ENCODE data around the gene KLHL29. TPM values are rescaled to one million over a fixed set of nuclear protein-coding genes. Genes with fewer than 3 reads are reported as not detected.

KLHL29 gene
- total RNA-seq, 2 donors from 2014 or later: 2.0 to 2.9 TPM

GRCh38 chr2:23418056-23418455 is 33.1 kb downstream of the KLHL29 start:
- H3K27ac ChIP-seq: no peak overlapping the region
- intact Hi-C loops (cut with DNase I): no loop called here

GRCh38 chr2:23418461-23418911 is 33.5 kb downstream of the KLHL29 start:
- H3K4me3 ChIP-seq: no peak overlapping the region
- H3K9me3 ChIP-seq: no peaks in the 10 kb centered on the region
- no peak overlapping the region for H3K27ac ChIP-seq
- H3K9ac ChIP-seq (ENCODE audit: low read depth in 2 of 2, low read length in 2 of 2): no peak overlapping the region
- intact Hi-C loops (cut with DNase I): no loop called here
- no peaks in the 10 kb centered on the region for H3K4me1 ChIP-seq
- no peaks in the 10 kb centered on the region for H3K36me3 ChIP-seq
- no peaks in the 10 kb centered on the region for H3K27me3 ChIP-seq
- no peak for TF ChIP-seq CTCF (IDR thresholded peaks at IDR 0.05)
- no peak for DNase-seq

More at GRCh38 chr2:23418056-23418455, 33.1 kb downstream of the KLHL29 start:
- no peak overlapping the region for H3K9ac ChIP-seq (ENCODE audit: low read depth in 2 of 2, low read length in 2 of 2)
- no peaks in the 10 kb centered on the region for H3K9me3 ChIP-seq
- no peaks in the 10 kb centered on the region for H3K27me3 ChIP-seq
- no peaks in the 10 kb centered on the region for H3K36me3 ChIP-seq
- TF ChIP-seq CTCF (IDR thresholded peaks at IDR 0.05): no peak
- H3K4me3 ChIP-seq: no peak overlapping the region
- no peak for DNase-seq
- H3K4me1 ChIP-seq: no peaks in the 10 kb centered on the region

- Histone ChIP-seq H3K9ac (ENCODE audit: low read depth in 2 of 2, low read length in 2 of 2) (no peak overlapping the region), H3K4me1 (no peaks in the 10 kb centered on the region), H3K27me3 (no peaks in the 10 kb centered on the region), H3K36me3 (no peaks in the 10 kb centered on the region), H3K27ac (no peak overlapping the region), H3K4me3 (no peak overlapping the region), H3K9me3 (no peaks in the 10 kb centered on the region)
- intact Hi-C loops (cut with DNase I): no loop called here
- no peak for DNase-seq
- no peak for TF ChIP-seq CTCF (IDR thresholded peaks at IDR 0.05)
These were observed 34.5 kb downstream of the KLHL29 start for GRCh38 chr2:23419171-23420090.

- H3K27me3 ChIP-seq: no peaks in the 10 kb centered on the region
- no peaks in the 10 kb centered on the region for H3K4me1 ChIP-seq
- no peaks in the 10 kb centered on the region for H3K36me3 ChIP-seq
- no peak for DNase-seq
- no peak overlapping the region for H3K4me3 ChIP-seq
- H3K9me3 ChIP-seq: no peaks in the 10 kb centered on the region
- no peak overlapping the region for H3K27ac ChIP-seq
- no peak overlapping the region for H3K9ac ChIP-seq (ENCODE audit: low read depth in 2 of 2, low read length in 2 of 2)
- intact Hi-C loops (cut with DNase I): no loop called here
- no peak for TF ChIP-seq CTCF (IDR thresholded peaks at IDR 0.05)
These were observed 35.3 kb downstream of the KLHL29 start for GRCh38 chr2:23420091-23420839.

GRCh38 chr2:23420840-23421476 is 36.0 kb downstream of the KLHL29 start:
- intact Hi-C loops (cut with DNase I): no loop called here
- no peaks in the 10 kb centered on the region for H3K4me1 ChIP-seq
- H3K9ac ChIP-seq (ENCODE audit: low read depth in 2 of 2, low read length in 2 of 2): no peak overlapping the region
- no peaks in the 10 kb centered on the region for H3K36me3 ChIP-seq
- DNase-seq: peak; percentile 10
- no peak for TF ChIP-seq CTCF (IDR thresholded peaks at IDR 0.05)
- H3K4me3 ChIP-seq: no peak overlapping the region
- no peaks in the 10 kb centered on the region for H3K27me3 ChIP-seq
- H3K27ac ChIP-seq: no peak overlapping the region
- H3K9me3 ChIP-seq: no peaks in the 10 kb centered on the region

All from colonic mucosa (tissue), 4 donors.